HG03457 (cell line): ENCODE data around the gene ERI3.

Experiments used
- ATAC-seq: cut with Tn5 transposase; IDR thresholded peaks from one replicate; pipeline ENCODE4 v1.9.1; 2021; ENCODE audit warnings: moderate number of reproducible peaks; ENCODE audit not compliant: unreplicated experiment

Gene ERI3

DNA sequence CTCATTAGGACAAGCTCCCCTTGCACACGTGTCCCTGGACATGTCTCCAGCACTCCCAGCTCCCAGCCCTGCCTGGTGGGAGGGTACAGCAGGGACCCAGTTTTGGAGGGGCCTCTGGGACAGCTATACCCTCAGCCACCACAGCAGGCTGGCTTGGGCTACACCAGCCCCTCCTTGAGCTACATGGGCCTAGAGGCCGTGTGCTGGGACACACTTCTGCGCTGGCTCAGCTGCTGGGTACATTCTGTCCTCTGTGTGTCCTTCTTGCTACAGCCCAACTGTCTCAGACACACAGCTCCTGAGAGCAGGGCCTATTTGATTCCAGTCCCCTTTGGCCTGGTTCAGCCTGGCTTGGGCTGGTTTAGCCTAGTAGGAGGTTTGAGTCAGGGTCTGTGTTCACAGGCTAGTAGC lies 115.1 kb downstream of the ERI3 start:
- no peak for ATAC-seq

DNA sequence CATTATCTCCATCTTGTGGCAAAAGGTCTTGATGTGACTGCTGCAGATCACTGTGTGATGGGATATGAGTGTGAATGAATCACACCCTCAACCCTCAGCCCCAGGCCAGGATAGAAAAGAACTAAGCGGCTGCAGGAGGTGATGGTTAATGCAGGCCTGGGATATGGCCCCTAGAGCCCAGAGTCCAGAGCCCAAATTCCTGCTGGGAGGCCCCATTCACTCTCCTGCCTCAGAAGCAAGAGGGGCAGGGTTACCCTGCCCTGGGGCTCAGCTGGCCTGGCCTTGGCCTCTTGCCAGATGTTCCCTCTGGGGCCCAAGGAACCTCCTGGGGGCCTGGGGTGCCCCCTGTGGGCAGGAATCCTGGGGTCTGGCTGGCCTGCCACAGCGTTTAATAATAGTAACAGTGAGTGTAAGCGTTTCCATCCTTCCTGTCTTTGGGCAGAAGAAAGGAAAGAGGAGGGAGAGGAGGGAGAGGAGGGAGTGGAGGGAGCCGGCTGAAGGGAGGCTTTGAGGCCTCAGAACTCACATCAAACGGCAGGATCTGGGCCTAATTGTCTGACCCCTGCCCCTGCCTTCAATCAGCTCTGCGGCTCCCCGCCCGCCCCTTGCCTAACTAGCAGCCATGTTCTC lies 115.6 kb downstream of the ERI3 start:
- ATAC-seq, result no peak

DNA sequence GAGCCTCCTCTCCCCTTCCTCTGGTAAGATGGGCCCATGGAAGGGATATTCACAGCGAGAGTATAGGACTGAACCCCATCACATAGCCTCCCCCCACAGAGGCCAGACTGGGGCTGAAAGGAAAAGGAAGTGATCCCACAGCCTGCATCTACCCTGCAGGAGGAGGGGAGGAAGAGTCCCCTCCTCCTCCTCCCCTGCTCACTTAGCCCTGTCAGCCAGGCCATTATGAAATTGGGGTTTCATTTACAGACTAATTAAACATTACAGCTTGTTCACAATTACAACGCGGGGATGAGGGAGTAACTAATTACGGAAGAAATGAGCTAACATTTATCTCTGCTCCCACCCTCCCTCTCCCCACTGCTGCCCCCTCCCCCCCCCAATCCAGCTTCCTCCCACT lies 116.4 kb downstream of the ERI3 start:
- ATAC-seq, result no peak

DNA sequence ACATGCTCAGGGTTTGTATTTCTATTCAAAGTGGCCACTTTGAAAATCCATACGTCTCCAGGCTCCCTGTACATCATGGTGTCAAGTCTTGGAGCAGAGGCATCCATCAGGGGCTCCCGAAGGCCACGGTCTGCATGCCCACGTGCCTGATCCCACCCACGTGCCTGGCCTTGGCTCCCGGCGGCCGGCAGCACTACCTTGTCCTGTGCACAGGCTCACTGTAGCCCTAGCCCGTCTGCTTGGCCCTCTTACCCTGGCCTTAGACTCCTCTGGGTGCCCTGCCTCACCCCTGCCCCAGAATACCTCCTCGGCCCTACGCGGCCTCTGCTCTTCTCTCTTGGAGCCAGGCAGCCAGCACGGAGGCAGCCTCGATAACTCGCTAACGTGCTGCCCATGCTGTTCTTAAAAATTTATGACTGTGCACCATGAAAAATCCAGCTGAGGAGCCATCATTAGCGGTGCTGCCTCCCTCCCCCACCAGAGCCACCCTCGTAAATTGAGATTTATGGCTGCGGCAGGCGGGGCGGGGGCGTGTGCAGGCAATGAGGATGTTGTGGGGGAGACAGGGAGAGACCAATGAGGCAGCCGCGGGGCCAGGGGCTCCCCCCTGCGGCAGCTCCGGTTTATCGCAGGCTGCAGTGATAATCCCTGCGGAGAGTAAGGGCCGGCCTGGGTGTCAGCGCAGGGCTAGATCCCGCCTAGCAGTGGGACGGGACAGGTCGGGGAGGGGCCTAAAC lies 117.2 kb downstream of the ERI3 start:
- no peak for ATAC-seq

DNA sequence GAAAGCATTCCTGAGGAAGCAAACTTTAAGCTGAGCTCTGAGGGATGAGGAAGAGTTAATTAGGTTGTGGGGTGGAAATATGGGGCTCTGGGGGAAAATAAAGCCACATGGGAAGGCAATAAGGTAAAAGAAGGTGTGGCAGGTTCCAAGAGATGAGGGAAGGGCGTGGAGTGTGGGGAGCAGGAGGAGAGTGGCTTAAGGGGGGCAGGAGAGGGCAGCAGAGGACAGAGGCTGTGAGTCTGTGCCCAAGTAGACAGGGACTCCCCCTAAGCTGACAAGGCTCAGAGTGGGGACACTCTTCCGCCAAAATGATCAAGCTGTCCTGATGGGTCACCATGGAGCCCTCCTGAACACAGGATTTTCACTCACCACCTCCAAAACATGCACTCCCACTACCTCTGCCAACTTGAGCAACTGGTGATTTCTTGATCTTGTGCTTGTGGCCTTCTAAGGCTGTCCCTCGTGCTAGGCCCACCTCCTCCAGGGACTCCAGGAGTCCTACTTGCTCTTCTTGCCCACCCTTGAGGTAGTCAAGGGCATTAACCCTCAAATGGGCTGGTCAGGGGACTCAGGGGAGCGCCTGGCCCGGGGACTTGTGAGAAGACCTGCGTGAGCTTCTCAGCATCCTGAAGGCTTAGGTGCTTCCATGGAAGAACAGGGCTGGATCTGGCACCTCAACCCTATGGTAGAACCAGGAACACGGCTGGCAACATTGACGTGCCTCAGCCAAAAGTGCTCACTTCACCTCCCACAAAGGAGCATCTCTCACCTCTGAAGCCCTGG lies 118.4 kb downstream of the ERI3 start:
- no peak for ATAC-seq

DNA sequence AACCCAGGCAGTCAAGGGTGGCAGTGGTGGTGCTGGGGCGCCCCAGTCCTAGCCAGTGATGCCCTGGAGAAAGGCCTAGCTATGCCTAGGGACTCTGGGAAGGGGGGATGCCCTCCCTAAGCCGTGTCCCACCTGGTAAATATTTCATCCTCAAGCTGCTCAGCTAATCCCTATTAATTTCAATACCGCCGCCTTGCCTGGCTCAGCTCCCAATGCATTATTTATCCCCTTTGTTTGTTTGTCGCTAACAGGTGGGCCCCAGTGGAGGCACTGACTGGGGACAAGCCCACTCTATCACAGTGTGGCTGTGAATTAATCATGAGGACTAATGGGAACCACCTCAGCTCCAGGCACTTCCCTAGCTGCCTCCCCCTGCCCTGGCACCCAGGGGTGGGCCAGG lies 119.2 kb downstream of the ERI3 start:
- ATAC-seq, result no peak

DNA sequence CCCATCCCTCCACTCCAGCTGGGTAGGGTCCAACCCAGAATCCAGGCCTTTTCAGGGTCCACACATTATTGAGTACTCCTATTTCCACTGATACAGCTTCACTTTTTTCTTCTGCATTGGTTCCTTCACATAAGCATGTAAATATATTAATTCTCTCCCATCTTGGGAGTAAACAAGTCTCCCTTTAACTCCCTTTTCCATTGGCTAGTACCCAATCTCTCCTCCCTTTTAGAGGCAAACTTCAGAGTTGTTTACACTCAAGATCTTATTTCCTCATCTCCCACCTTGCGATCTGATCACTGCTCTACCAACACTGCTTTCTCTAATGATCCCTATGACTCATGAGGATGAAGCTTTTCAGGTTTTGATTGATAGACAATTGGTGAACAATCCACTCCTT lies 121.5 kb downstream of the ERI3 start:
- no peak for ATAC-seq

DNA sequence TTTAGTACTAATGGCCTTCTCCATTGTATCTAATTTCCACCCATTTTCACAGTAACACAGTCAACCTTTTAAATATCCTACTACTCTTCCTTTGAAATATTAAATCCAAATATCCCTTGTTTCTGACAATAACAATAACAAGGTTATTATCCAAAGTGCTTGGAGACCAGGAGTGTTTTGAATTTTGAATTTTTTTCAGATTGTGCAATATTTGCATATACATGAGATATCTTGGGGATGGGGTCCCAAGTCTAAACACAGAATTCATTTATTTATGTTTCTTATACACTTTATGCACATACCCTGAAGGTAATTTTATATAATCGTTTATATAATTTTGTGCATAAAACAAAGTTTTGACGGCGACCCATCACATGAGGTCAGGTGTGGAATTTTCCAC lies 124.3 kb downstream of the ERI3 start:
- ATAC-seq, result no peak

DNA sequence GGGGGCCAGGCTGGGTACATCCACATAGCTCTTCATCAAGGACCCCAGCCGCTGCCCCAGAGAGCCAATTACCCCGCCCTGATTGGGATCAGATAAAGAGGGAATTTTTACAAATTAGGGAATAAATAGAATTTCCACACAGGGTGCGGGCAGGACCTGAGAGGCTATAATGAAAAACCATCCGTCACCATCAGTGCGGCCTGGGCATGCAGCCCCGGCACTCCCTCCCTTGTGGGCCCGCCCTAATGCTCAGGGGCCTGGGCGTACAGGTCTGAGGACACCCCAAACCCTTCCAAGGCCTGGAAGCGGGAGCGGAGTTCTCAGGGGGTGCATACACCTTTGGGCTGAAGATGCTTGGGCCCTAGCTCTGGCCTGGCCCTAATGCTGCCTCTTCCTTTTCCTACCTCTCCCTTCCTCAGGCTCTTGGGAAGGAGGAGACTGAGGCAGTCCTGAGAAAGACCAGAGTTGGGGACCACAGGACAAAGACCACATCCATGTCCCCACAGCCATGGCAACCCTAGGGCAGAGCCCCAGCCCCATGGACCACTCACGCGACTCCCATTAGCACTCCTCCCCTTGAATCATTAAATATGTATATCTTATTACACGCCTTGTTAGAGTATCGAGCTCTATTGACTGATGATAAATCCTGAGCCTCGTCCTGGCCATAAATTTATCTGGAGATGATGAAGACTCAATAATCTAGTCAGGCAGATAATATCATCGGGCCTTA lies 125.5 kb downstream of the ERI3 start:
- ATAC-seq, result no peak

DNA sequence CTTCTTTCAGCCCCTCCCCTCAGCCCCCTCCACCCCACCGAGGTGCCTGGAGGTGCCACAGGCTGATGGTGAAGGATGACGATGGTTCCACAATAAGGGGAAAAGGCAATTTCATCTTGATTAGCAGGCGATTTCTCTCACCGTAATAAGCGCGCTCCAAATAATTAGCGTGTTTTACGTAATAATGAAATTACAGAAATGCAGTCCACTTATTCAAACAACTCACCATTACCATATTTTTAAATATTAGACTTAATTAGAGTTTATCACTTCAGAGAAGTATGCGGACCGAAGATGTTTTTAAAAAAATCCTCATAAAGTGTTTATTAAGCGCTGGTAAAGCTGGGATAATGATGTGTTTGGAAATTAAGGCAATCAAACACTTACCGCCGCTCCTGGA lies 126.8 kb downstream of the ERI3 start:
- ATAC-seq, result no peak

DNA sequence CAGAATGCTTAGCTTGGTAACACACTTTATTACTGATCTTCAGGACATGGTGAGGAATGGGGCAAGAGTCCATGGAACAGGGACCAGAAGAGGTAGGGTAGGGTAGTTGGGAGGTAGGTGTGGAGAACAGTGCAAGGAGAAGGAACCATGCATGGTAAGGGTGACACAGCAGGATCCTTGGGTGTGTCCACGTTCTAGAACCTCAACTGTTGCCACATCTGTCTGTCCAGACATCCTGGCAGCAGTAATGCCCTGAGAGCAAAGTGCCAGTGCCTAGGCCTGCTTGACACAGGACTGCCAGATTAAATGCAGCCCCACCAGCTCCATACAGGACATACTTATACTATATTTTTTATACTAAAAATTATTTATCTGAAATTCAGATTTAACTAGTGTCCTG lies 127.8 kb downstream of the ERI3 start:
- no peak for ATAC-seq

DNA sequence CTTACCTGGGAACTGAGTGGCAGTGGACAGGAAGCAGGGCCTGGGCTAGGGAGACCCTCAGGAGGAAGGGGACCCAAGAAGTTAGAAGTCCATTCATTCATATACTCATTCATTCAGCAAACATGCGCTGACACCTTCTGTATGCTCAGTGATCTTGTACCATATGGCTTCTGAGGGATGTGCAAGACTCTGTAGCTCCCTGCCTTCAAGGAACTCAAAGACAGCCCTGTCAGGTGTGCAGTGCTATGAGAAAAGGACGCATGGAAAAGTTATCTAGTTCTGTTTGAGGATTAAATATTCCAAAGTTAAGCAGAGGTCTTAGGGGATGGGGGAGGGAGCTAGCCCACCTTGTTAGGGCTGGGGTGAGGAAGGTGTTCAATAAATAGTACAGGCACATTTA lies 129.3 kb downstream of the ERI3 start:
- no peak for ATAC-seq

DNA sequence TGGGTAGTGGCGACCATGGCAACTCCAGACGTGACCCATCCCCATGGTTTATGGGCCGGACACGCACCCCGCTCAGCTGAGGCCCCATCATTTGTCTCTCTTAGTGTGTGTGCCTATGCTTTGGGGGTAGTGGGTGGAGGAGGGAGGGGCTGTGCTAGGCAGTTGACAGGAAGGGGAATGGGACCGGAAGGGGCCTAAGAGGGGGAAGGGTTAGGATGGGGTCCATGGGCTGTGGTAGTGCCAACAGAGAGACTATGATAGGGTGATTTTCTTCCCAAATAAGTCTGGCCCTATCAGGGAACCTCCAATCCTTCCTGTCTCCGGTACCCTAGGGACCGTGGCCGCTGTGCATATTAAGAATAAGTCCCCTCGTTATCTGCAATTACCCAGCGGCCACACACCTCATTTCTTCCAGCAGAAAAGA lies 131.9 kb downstream of the ERI3 start:
- ATAC-seq, result no peak

DNA sequence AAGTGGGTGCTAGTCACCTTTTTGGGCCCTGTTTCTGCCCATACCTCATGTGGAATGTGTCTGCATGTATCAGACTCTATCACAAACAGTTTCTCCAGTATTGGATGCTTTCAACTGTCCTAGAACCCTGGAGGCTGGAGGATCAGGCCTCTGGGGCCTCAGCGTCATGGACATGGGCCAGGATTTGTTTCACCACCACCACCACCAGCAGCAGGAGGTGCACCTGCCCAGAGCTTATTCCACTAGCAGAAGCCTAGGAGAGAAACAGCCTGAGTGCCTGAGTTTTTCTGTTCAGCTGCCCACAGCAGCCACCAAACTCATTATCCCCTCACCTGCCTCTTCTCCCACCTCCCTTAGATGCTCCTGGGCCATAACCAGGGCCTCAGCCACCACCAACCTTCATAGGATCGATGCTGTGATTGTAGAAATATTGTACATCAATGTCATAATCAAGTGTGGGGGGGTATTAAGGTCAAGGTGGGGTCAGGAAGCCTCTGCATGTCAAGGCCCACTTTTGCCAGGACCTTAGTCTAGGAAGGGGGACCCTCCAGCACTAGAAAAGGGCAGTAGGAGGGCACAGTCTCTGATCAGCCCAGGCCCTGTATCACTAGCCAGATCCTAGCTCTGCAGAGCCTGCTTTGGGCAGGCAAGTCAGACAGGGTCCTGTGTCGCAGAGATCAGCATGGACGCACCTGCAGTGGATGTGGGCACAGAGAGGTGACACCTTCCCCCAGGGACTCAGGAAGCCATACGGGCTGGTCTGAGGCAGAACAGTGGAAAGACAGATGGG lies 132.5 kb downstream of the ERI3 start:
- ATAC-seq, result no peak

DNA sequence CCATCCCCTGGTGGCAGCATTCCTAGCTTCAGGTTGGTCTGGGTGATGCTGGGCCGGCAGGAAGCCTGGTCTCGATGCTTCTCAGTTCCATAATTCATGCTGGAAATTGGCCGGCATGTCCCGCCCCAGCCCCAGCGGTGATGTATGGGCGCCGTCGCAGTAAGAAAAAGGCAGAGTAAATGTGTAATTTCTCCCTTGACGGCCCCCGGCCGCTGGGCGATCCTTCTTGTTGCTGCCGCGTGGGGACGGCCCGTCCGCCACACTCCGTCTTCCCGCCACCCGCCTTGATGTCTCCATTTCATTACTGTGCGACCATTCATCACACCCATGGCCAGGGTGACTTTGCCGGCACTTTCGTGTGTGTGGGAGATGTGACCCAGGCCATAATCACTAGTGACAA lies 133.3 kb downstream of the ERI3 start:
- ATAC-seq, result no peak

DNA sequence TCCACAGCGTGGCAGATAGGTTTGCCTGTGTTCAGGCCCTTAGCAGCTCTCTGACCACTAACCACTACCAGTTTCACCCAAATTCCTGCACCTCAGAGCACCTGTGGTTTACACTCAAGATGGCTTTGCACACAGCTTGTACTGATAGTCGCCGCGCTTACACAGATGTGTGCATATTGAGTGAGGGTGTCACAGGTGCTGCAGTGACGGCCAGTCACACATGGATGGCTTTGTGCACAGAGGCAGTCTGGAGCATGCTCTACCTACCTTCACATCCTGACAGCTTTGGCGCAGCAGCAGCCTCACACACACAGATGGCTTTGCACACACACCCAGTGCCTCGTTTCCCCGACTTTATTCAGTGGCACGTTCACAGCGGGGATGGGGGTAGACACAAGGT lies 134.3 kb downstream of the ERI3 start:
- ATAC-seq, result no peak

DNA sequence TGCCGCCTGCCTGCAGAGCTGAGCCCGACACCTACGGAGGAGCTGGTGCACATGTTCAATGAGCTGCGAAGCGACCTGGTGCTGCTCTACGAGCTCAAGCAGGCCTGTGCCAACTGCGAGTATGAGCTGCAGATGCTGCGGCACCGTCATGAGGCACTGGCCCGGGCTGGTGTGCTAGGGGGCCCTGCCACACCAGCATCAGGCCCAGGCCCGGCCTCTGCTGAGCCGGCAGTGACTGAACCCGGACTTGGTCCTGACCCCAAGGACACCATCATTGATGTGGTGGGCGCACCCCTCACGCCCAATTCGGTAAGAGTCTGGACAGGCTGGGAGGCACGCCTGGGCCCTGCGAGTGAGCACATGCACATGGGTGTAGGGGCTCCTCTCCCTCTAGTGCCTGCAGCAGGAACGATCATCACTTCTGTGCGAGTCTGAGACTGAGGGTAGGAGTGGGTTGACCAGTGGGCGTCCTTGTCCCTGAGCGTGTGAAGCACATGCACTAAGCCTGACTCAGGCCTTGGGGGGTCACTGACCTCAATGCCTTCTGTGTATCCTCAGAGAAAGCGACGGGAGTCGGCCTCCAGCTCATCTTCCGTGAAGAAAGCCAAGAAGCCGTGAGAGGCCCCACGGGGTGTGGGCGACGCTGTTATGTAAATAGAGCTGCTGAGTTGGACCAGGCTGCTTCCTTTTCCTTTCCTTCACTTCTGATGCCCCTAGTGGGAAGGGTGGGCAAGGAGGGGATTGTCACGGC lies 134.9 kb downstream of the ERI3 start:
- no peak for ATAC-seq

DNA sequence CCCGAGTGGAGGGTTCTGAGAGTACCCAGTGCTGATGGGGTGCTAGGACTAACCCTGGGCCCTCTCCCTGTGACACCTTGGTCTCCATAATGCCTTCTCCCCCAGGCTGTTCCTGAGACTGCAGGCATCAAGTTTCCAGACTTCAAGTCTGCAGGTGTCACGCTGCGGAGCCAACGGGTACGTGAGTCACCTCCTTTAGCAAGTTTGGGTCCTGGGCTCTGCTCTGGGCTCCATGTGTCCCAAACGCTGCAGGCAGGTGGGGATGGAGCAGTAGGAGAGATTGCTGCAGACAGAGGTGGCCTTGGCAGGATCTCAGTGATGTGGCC lies 135.8 kb downstream of the ERI3 start:
- ATAC-seq, result no peak

DNA sequence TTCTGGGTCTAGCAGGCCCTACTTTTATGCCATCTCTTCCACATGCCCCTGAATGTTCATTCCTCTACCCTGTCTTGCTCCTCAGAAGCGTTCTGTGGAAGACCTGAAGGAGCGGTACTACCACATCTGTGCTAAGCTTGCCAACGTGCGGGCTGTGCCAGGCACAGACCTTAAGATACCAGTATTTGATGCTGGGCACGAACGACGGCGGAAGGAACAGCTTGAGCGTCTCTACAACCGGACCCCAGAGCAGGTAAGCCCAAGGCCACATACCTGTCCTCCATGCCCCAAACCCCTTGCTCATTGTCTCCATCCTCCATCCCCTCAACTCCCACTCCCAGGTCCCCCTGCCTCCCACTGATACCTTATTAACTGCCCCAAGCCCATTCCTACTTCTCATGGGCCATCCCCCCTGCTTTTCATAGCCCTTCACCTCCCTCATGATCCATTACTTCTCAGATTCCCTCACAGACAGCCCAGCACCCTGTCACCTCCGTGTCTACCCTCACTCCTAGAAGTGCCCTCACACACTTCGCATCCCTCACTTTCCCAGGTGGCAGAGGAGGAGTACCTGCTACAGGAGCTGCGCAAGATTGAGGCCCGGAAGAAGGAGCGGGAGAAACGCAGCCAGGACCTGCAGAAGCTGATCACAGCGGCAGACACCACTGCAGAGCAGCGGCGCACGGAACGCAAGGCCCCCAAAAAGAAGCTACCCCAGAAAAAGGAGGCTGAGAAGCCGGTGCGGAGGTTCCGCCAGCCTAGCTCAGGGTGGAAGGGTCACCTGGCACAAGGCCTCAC lies 136.4 kb downstream of the ERI3 start:
- no peak for ATAC-seq
